ENCODE measurements around the gene CXXC5.
"Not testable (repeated sequence)": the region's sequence is repeated elsewhere in the genome, so short reads cannot be mapped to it uniquely, and the experiment has no call there.

The CXXC5 gene

DNA sequence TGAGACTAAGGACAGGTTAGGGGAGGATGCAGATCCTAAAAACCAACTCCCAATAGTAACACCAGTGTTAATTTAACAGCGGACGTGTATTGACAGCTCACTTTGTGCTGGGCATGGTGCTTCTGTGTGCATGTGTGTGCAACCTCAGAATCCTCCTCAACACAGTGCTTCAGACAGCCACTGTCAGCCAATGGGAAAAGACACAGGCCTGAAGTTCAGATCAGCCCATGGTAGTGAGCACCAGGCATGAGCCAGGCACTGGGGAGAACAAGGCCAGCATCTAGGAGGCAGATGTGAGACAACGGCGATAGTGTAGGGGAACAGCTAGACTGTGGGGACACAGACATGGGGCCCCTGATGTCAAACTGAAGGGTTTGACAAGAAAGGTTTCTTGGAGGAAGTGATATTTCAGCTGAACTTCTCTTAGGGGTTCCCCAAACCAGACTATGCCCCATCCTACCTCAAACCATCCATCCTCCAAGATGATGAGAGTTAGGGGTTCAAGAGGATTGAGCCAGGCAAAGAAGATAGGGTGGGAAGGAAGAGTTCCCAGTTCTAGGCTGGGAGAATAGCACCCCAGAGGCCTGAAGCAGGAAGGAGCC, 75.9 kb downstream of the CXXC5 start:
- DNase-seq = no peak
- no peak for TF ChIP-seq EZH2 (IDR thresholded peaks at IDR 0.05; ENCODE audit: borderline replicate concordance, low read depth, low read length, severe bottlenecking)
- TF ChIP-seq, protein P1, sequence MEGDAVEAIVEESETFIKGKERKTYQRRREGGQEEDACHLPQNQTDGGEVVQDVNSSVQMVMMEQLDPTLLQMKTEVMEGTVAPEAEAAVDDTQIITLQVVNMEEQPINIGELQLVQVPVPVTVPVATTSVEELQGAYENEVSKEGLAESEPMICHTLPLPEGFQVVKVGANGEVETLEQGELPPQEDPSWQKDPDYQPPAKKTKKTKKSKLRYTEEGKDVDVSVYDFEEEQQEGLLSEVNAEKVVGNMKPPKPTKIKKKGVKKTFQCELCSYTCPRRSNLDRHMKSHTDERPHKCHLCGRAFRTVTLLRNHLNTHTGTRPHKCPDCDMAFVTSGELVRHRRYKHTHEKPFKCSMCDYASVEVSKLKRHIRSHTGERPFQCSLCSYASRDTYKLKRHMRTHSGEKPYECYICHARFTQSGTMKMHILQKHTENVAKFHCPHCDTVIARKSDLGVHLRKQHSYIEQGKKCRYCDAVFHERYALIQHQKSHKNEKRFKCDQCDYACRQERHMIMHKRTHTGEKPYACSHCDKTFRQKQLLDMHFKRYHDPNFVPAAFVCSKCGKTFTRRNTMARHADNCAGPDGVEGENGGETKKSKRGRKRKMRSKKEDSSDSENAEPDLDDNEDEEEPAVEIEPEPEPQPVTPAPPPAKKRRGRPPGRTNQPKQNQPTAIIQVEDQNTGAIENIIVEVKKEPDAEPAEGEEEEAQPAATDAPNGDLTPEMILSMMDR (IDR thresholded peaks at IDR 0.05; ENCODE audit: borderline replicate concordance, extremely low read depth, low read length, poor library complexity, severe bottlenecking) = no peak
- ATAC-seq (ENCODE audit: insufficient read depth, low read depth) = no peak
- Histone ChIP-seq H3K36me3 (ENCODE audit: insufficient read depth, low read length) (peaks cover 11% of the 10 kb centered on the region; the same call in 1 of the 2 replicates), H3K4me1 (ENCODE audit: insufficient read depth, low read length) (no peaks in the 10 kb centered on the region), H3K9me3 (ENCODE audit: insufficient read depth, low read length, severe bottlenecking) (no peaks in the 10 kb centered on the region), H3K9ac (ENCODE audit: low read depth, low read length) (no peak overlapping the region), H3K4me3 (ENCODE audit: low read depth in 1 of 2, low read length in 2 of 2) (no peak overlapping the region), H3K27ac (ENCODE audit: low read length) (no peak overlapping the region), H2AFZ (ENCODE audit: low read depth, low read length) (no peak overlapping the region), H3K4me2 (ENCODE audit: insufficient read depth, low read length) (no peak overlapping the region), H3K79me2 (ENCODE audit: insufficient read depth, low read length) (no peaks in the 10 kb centered on the region), H4K20me1 (ENCODE audit: insufficient read depth, low read length) (no peaks in the 10 kb centered on the region), H3K27me3 (ENCODE audit: insufficient read depth, low read length, poor library complexity) (no peaks in the 10 kb centered on the region)

DNA sequence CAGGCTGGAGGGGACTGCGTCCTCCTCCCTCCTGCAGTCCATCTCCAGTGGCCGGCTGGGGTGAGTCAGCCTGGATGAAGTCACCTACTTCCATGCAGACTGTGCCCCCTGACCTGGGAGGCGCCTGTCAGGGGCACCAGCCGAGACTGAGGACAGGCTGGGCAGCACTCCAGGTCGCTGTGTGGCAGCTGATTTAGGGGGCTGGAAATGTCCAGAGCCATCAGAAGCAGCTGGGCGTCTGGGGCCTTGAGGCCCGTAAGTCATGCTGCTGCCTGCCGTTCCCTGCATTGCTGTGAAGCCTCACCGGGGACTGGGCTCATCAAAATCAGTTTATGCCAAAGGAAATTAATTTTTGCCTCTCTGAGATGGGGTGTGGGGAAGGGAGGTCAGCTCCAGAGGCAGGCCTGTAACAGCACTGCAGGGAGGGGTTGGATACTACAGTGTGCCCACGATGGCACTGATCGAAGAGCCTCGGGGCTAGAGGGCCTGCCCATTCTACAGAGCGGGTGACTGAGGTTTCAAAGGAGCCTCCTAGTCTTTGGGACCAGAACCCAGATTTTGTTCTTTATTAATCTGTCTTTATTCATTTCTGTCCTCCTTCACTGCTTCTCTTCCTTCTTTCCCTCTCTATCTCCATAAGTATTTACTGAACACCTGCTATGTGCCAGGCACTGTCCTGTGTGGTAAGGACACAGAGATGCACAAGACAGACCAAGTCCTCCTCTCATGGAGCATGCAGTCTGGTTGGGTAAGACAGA, 77.1 kb downstream of the CXXC5 start:
- H4K20me1 ChIP-seq (ENCODE audit: insufficient read depth, low read length) = no peaks in the 10 kb centered on the region
- TF ChIP-seq, protein P1 (IDR thresholded peaks at IDR 0.05; ENCODE audit: borderline replicate concordance, extremely low read depth, low read length, poor library complexity, severe bottlenecking) = no peak
- no peak for TF ChIP-seq EZH2 (IDR thresholded peaks at IDR 0.05; ENCODE audit: borderline replicate concordance, low read depth, low read length, severe bottlenecking)
- ATAC-seq (ENCODE audit: insufficient read depth, low read depth) (no peak), DNase-seq (no peak)
- no peak overlapping the region for H3K9ac ChIP-seq (ENCODE audit: low read depth, low read length)
- H3K27me3 ChIP-seq (ENCODE audit: insufficient read depth, low read length, poor library complexity) = no peaks in the 10 kb centered on the region
- peaks cover 11% of the 10 kb centered on the region; the same call in 1 of the 2 replicates for H3K36me3 ChIP-seq (ENCODE audit: insufficient read depth, low read length)
- no peaks in the 10 kb centered on the region for H3K4me1 ChIP-seq (ENCODE audit: insufficient read depth, low read length)
- no peaks in the 10 kb centered on the region for H3K79me2 ChIP-seq (ENCODE audit: insufficient read depth, low read length)
- H3K4me2 ChIP-seq (ENCODE audit: insufficient read depth, low read length) = no peak overlapping the region
- H3K4me3 ChIP-seq (ENCODE audit: low read depth in 1 of 2, low read length in 2 of 2) = no peak overlapping the region
- H2AFZ ChIP-seq (ENCODE audit: low read depth, low read length) = no peak overlapping the region
- no peak overlapping the region for H3K27ac ChIP-seq (ENCODE audit: low read length)
- H3K9me3 ChIP-seq (ENCODE audit: insufficient read depth, low read length, severe bottlenecking) = no peaks in the 10 kb centered on the region

DNA sequence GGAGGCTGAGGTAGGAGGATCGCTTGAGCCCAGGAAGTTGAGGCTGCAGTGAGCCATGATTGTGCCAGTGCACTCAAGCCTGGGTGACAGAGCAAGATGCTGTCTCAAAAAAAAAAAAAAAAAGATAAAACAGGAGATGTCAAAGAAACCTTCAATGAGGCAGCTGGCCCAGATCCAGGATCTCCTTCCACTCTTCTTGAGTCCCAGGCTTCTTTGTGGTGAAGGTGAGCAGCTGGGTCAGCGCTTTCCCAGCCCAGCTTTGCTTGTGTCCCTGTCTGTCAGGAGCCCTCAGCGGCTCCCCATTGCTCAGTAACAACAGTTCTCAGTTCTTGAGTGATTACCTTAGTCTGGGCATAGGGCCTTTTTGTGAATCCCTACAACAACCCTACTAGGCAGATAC, 78.1 kb downstream of the CXXC5 start:
- Histone ChIP-seq H3K79me2 (ENCODE audit: insufficient read depth, low read length) (no peaks in the 10 kb centered on the region), H4K20me1 (ENCODE audit: insufficient read depth, low read length) (no peaks in the 10 kb centered on the region), H3K4me1 (ENCODE audit: insufficient read depth, low read length) (no peaks in the 10 kb centered on the region), H3K27ac (ENCODE audit: low read length) (no peak overlapping the region), H3K9ac (ENCODE audit: low read depth, low read length) (no peak overlapping the region), H2AFZ (ENCODE audit: low read depth, low read length) (no peak overlapping the region), H3K4me3 (ENCODE audit: low read depth in 1 of 2, low read length in 2 of 2) (no peak overlapping the region), H3K9me3 (ENCODE audit: insufficient read depth, low read length, severe bottlenecking) (no peaks in the 10 kb centered on the region), H3K36me3 (ENCODE audit: insufficient read depth, low read length) (peaks cover 11% of the 10 kb centered on the region; the same call in 1 of the 2 replicates), H3K27me3 (ENCODE audit: insufficient read depth, low read length, poor library complexity) (no peaks in the 10 kb centered on the region), H3K4me2 (ENCODE audit: insufficient read depth, low read length) (no peak overlapping the region)
- no peak for ATAC-seq (ENCODE audit: insufficient read depth, low read depth)
- TF ChIP-seq EZH2 (IDR thresholded peaks at IDR 0.05; ENCODE audit: borderline replicate concordance, low read depth, low read length, severe bottlenecking) = no peak
- TF ChIP-seq, protein P1 (IDR thresholded peaks at IDR 0.05; ENCODE audit: borderline replicate concordance, extremely low read depth, low read length, poor library complexity, severe bottlenecking) = no peak
- DNase-seq = no peak

DNA sequence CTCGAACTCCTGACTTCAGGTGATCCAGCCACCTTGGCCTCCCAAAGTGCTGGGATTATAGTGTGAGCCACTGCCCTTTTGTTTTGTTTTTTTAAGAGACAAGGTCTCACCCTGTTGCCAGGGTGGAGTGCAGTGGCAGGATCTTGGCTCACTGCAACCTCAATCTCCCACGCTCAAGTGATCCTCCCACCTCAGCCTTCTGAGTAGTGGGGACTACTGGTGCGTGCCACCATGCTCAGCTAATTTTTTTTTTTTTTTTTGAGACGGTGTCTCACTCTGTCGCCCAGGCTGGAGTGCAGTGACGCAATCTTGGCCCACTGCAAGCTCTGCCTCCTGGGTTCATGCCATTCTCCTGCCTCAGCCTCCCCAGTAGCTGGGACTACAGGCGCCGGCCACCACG, 79.5 kb downstream of the CXXC5 start:
- not testable (repeated sequence) for H3K27ac ChIP-seq (ENCODE audit: low read length); ATAC-seq (ENCODE audit: insufficient read depth, low read depth); H2AFZ ChIP-seq (ENCODE audit: low read depth, low read length); H3K27me3 ChIP-seq (ENCODE audit: insufficient read depth, low read length, poor library complexity); H3K79me2 ChIP-seq (ENCODE audit: insufficient read depth, low read length); H3K9ac ChIP-seq (ENCODE audit: low read depth, low read length); H4K20me1 ChIP-seq (ENCODE audit: insufficient read depth, low read length); DNase-seq; H3K4me2 ChIP-seq (ENCODE audit: insufficient read depth, low read length); H3K4me3 ChIP-seq (ENCODE audit: low read depth in 1 of 2, low read length in 2 of 2); H3K4me1 ChIP-seq (ENCODE audit: insufficient read depth, low read length); H3K9me3 ChIP-seq (ENCODE audit: insufficient read depth, low read length, severe bottlenecking)
- peaks cover 11% of the 10 kb centered on the region; the same call in 1 of the 2 replicates for H3K36me3 ChIP-seq (ENCODE audit: insufficient read depth, low read length)

Measured in DND-41 (cell line).